Neural crest cell (in vitro differentiated cells): ENCODE data around the gene ARFRP1. TPM values are rescaled to one million over a fixed set of nuclear protein-coding genes. Genes with fewer than 3 reads are reported as not detected.

Experiments used
- DNase-seq: peaks from one replicate; pipeline ENCODE4 v3.0.0; 2021; ENCODE audit warnings: low read depth, mixed read lengths, low spot score
- H3K27ac Mint-ChIP-seq: one replicate; pipeline ENCODE4 v1.8.0; 2021; ENCODE audit warnings: mild to moderate bottlenecking, mixed read lengths; ENCODE audit not compliant: unreplicated experiment
- H3K27me3 Mint-ChIP-seq: 2 replicates; pipeline ENCODE4 v1.8.0; 2021; ENCODE audit warnings: low read depth, mild to moderate bottlenecking, mixed read lengths
- H3K36me3 Mint-ChIP-seq: 2 replicates; pipeline ENCODE4 v1.8.0; 2021; ENCODE audit warnings: low read depth, mild to moderate bottlenecking, mixed read lengths
- H3K4me1 Mint-ChIP-seq: 2 replicates; pipeline ENCODE4 v1.8.0; 2021; ENCODE audit warnings: mixed read lengths
- H3K4me3 Mint-ChIP-seq: one replicate; pipeline ENCODE4 v1.8.0; 2021; ENCODE audit warnings: mild to moderate bottlenecking, mixed read lengths
- H3K9me3 Mint-ChIP-seq: 2 replicates; pipeline ENCODE4 v1.8.0; 2021; ENCODE audit warnings: mixed read lengths
- CTCF ChIP-seq: fragments of 200-600 bp; sonication (generic); conservative IDR thresholded peaks from 2 replicates; pipeline ENCODE4 v1.5.0; 2021; ENCODE audit warnings: antibody characterized with exemption, mild to moderate bottlenecking
- total RNA-seq: library from RNA; stranded (reverse); gene quantifications from 2 replicates; pipeline ENCODE4 v1.2.1, GENCODE V29; 2021

ARFRP1 gene
- total RNA-seq, 1 donor from 2014 or later, result 42.1 TPM

- peaks cover 4% of the 10 kb centered on the region for H3K27me3 Mint-ChIP-seq
- H3K4me1 Mint-ChIP-seq, result no peaks in the 10 kb centered on the region
- H3K9me3 Mint-ChIP-seq, result no peaks in the 10 kb centered on the region
- TF ChIP-seq CTCF, result no peak
- peaks cover 7% of the 10 kb centered on the region for H3K36me3 Mint-ChIP-seq
- H3K4me3 Mint-ChIP-seq, result peak overlapping the region; percentile 71
- no peak overlapping the region for H3K27ac Mint-ChIP-seq
- no peak for DNase-seq
These were observed 37.0 kb upstream of the ARFRP1 start for GRCh38 chr20:63744574-63745423.

DNA sequence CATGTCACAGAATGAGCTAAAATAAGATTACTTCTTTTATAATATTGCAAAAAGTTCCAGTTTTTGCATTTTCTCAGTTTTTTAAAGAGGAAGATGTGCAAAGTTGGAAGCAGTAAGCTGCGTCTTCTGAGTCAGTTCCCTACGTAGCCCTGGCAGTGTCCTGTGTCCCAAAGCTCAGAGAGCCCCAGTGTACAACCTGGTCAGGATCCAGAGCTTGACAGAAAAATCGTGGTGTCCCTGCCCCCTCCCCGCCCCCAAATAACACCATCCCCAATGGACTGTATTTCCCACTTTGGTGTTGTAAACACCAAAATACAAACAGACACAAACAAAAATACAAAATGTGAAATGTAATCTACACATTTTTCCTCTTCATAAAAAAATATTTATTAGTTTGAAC is 36.4 kb upstream of the ARFRP1 start:
- no peak for DNase-seq
- peaks cover 4% of the 10 kb centered on the region for H3K27me3 Mint-ChIP-seq
- no peak overlapping the region for H3K27ac Mint-ChIP-seq
- peak overlapping the region; percentile 80 for H3K4me3 Mint-ChIP-seq
- peaks cover 7% of the 10 kb centered on the region for H3K36me3 Mint-ChIP-seq
- H3K4me1 Mint-ChIP-seq, result no peaks in the 10 kb centered on the region
- no peak for TF ChIP-seq CTCF
- no peaks in the 10 kb centered on the region for H3K9me3 Mint-ChIP-seq

GRCh38 chr20:63743210-63743970 is 35.6 kb upstream of the ARFRP1 start:
- no peak overlapping the region for H3K27ac Mint-ChIP-seq
- no peaks in the 10 kb centered on the region for H3K9me3 Mint-ChIP-seq

DNA sequence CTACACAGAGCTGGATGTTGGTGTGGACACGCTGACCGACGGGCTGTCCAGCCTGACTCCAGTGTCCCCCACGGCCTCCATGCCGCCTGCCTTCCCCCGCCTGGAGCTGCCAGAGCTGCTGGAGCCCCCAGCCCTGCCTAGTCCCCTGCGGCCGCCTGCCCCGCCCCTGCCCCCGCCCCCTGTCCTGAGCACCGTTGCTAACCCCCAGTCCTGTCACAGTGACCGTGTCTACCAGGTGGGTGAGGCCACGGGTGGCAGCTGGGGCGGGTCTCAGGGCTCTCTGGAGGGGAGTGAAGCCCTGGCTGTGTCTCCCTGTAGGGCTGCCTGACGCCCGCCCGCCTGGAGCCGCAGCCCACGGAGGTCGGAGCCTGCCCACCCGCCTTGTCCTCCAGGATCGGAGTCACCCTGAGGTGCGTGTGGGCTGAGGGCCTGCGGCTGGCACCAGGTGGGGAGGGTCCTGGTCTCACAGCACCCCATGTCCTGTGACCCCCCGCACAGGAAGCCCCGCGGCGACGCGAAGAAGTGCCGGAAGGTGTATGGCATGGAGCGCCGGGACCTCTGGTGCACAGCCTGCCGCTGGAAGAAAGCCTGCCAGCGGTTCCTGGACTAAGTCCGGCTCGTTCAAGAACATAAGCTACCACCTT is 34.7 kb upstream of the ARFRP1 start:
- Mint-ChIP-seq H3K4me1 (no peaks in the 10 kb centered on the region), H3K27me3 (peaks cover 4% of the 10 kb centered on the region), H3K4me3 (no peak overlapping the region), H3K9me3 (no peaks in the 10 kb centered on the region), H3K27ac (no peak overlapping the region), H3K36me3 (peaks cover 4% of the 10 kb centered on the region)
- DNase-seq, result no peak
- TF ChIP-seq CTCF, result no peak

More at GRCh38 chr20:63743210-63743970, 35.6 kb upstream of the ARFRP1 start:
- no peak for TF ChIP-seq CTCF
- H3K4me3 Mint-ChIP-seq, result peak overlapping the region; percentile 80
- no peaks in the 10 kb centered on the region for H3K4me1 Mint-ChIP-seq
- H3K27me3 Mint-ChIP-seq, result peaks cover 4% of the 10 kb centered on the region
- no peak for DNase-seq
- H3K36me3 Mint-ChIP-seq, result peaks cover 4% of the 10 kb centered on the region

GRCh38 chr20:63741676-63742380 is 34.1 kb upstream of the ARFRP1 start:
- no peaks in the 10 kb centered on the region for H3K9me3 Mint-ChIP-seq
- no peak for TF ChIP-seq CTCF
- no peaks in the 10 kb centered on the region for H3K4me1 Mint-ChIP-seq
- peaks cover 4% of the 10 kb centered on the region for H3K36me3 Mint-ChIP-seq
- no peak for DNase-seq
- no peak overlapping the region for H3K27ac Mint-ChIP-seq
- H3K4me3 Mint-ChIP-seq, result peak overlapping the region; percentile 68
- H3K27me3 Mint-ChIP-seq, result peaks cover 4% of the 10 kb centered on the region
